Tibial nerve (tissue), 4 donors: ENCODE measurements around the gene DDX18. TPM values are rescaled to one million over a fixed set of nuclear protein-coding genes. Genes with fewer than 3 reads are reported as not detected.

Experiments used
- DNase-seq, 2 donors: peaks; one replicate each; pipeline ENCODE4 v3.0.0-alpha.2; 2019; ENCODE audit warnings: low spot score in 2 of 2
- H3K27ac ChIP-seq, 4 donors: fragments of 200-600 bp; sonication (generic) in 3 of 4; one replicate each; pipeline ENCODE4 v1.5.1; 2017 to 2019; ENCODE audit warnings: mild to moderate bottlenecking in 1 of 4
- H3K27me3 ChIP-seq, 2 donors: fragments of 200-600 bp; sonication (generic) in 1 of 2; one replicate each; pipeline versions ENCODE4 v1.5.1 to v1.6.0; 2017 to 2019
- H3K36me3 ChIP-seq, 3 donors: fragments of 200-600 bp; sonication (generic); one replicate each; pipeline ENCODE4 v1.5.1; 2018 to 2019
- H3K4me1 ChIP-seq, 4 donors: fragments of 200-600 bp; sonication (generic) in 3 of 4; one replicate each; pipeline ENCODE4 v1.5.1; 2017 to 2019
- H3K4me3 ChIP-seq, 4 donors: fragments of 200-600 bp; sonication (generic) in 3 of 4; one replicate each; pipeline ENCODE4 v1.5.1; 2017 to 2019; ENCODE audit warnings: mild to moderate bottlenecking in 1 of 4, moderate library complexity in 1 of 4
- H3K9me3 ChIP-seq, 4 donors: fragments of 200-600 bp; sonication (generic) in 3 of 4; one replicate each; pipeline ENCODE4 v1.5.1; 2017 to 2019
- CTCF ChIP-seq, 5 experiments: fragments of 200-600 bp in 3 of 5; fragments of 450-650 bp in 2 of 5; sonication (generic) in 3 of 5; IDR thresholded peaks; one replicate each; pipeline ENCODE4 v1.5.1; 2016 to 2019; ENCODE audit warnings: antibody characterized with exemption in 5 of 5, mild to moderate bottlenecking in 3 of 5, moderate library complexity in 2 of 5
- EP300 ChIP-seq, 2 donors: sonication (generic); formaldehyde crosslinking; IDR thresholded peaks; one replicate each; pipeline ENCODE4 v1.6.1; 2017; ENCODE audit warnings: antibody characterized with exemption in 2 of 2, mild to moderate bottlenecking in 1 of 2
- POLR2A ChIP-seq, 2 donors: fragments of 450-650 bp; IDR thresholded peaks; one replicate each; pipeline ENCODE4 v1.6.1; 2017; ENCODE audit warnings: antibody characterized with exemption in 2 of 2, mild to moderate bottlenecking in 2 of 2, moderate library complexity in 2 of 2
- WGBS, 2 donors: methylation state at CpG; one replicate each; pipeline ENCODE4 v1.1.5; 2018; 5-methylcytosine and 5-hydroxymethylcytosine counted together
- total RNA-seq, 4 donors: library from RNA; depleted of rRNA; stranded (reverse); fragments of >200 nt; gene quantifications; one replicate each; pipeline ENCODE4 v1.1.0, GENCODE V29; 2016

The DDX18 gene
- total RNA-seq, 4 donors from 2014 or later = 37.8 to 48.0 (median 43.2) TPM

GRCh38 chr2:117850015-117850414 is 35.5 kb downstream of the DDX18 start:
- TF ChIP-seq POLR2A (IDR thresholded peaks at IDR 0.05) = no peak
- TF ChIP-seq EP300 (IDR thresholded peaks at IDR 0.05) = no peak
- TF ChIP-seq CTCF (IDR thresholded peaks at IDR 0.05) = no peak
- H3K4me1 ChIP-seq = no peaks in the 10 kb centered on the region
- no peak for DNase-seq
- no peaks in the 10 kb centered on the region for H3K36me3 ChIP-seq
- 6 to 8% methylated on average over 7 of the region's 7 CpGs for WGBS, 2 donors
- no peaks in the 10 kb centered on the region for H3K9me3 ChIP-seq
- no peak overlapping the region for H3K4me3 ChIP-seq
- H3K27ac ChIP-seq = no peak overlapping the region
- H3K27me3 ChIP-seq = peaks cover 0 to 39% of the 10 kb centered on the region in 2 donors

GRCh38 chr2:117850461-117850860 is 36.0 kb downstream of the DDX18 start:
- no peaks in the 10 kb centered on the region for H3K36me3 ChIP-seq
- H3K4me3 ChIP-seq = no peak overlapping the region
- TF ChIP-seq CTCF (IDR thresholded peaks at IDR 0.05) (no peak), EP300 (IDR thresholded peaks at IDR 0.05) (no peak), POLR2A (IDR thresholded peaks at IDR 0.05) (no peak)
- no peaks in the 10 kb centered on the region for H3K9me3 ChIP-seq
- WGBS, 2 donors = 12 to 15% methylated on average over 4 of the region's 4 CpGs
- no peak overlapping the region for H3K27ac ChIP-seq
- peaks cover 0 to 39% of the 10 kb centered on the region in 2 donors for H3K27me3 ChIP-seq
- no peak for DNase-seq
- no peaks in the 10 kb centered on the region for H3K4me1 ChIP-seq

GRCh38 chr2:117851969-117852368 is 37.5 kb downstream of the DDX18 start:
- Histone ChIP-seq H3K27me3 (peaks cover 0 to 39% of the 10 kb centered on the region in 2 donors), H3K9me3 (no peaks in the 10 kb centered on the region), H3K4me1 (no peaks in the 10 kb centered on the region), H3K36me3 (no peaks in the 10 kb centered on the region), H3K27ac (no peak overlapping the region), H3K4me3 (no peak overlapping the region)
- TF ChIP-seq EP300 (IDR thresholded peaks at IDR 0.05) = no peak
- no peak for TF ChIP-seq POLR2A (IDR thresholded peaks at IDR 0.05)
- WGBS, 2 donors = 53 to 57% methylated on average over 3 of the region's 3 CpGs
- no peak for DNase-seq

- H3K9me3 ChIP-seq = no peaks in the 10 kb centered on the region
- TF ChIP-seq EP300 (IDR thresholded peaks at IDR 0.05) = no peak
- no peak for TF ChIP-seq CTCF (IDR thresholded peaks at IDR 0.05)
- TF ChIP-seq POLR2A (IDR thresholded peaks at IDR 0.05) = no peak
- H3K27me3 ChIP-seq = peaks cover 0 to 33% of the 10 kb centered on the region in 2 donors
- DNase-seq = no peak
- no peak overlapping the region for H3K27ac ChIP-seq
- H3K4me3 ChIP-seq = no peak overlapping the region
- no peaks in the 10 kb centered on the region for H3K36me3 ChIP-seq
- 76 to 88% methylated on average over 2 of the region's 2 CpGs for WGBS, 2 donors
- no peaks in the 10 kb centered on the region for H3K4me1 ChIP-seq
These were observed 38.8 kb downstream of the DDX18 start for GRCh38 chr2:117853316-117853715.

GRCh38 chr2:117853873-117854272 is 39.4 kb downstream of the DDX18 start:
- no peak for DNase-seq
- H3K27ac ChIP-seq = no peak overlapping the region
- TF ChIP-seq CTCF (IDR thresholded peaks at IDR 0.05) (no peak), EP300 (IDR thresholded peaks at IDR 0.05) (no peak), POLR2A (IDR thresholded peaks at IDR 0.05) (no peak)
- no peaks in the 10 kb centered on the region for H3K4me1 ChIP-seq
- WGBS, 2 donors = 85 to 86% methylated on average over 8 of the region's 8 CpGs
- H3K27me3 ChIP-seq = peaks cover 0 to 33% of the 10 kb centered on the region in 2 donors
- peaks cover 0 to 3% (median 0%) of the 10 kb centered on the region in 4 donors for H3K9me3 ChIP-seq
- H3K36me3 ChIP-seq = no peaks in the 10 kb centered on the region
- no peak overlapping the region for H3K4me3 ChIP-seq

- no peak for TF ChIP-seq POLR2A (IDR thresholded peaks at IDR 0.05)
These were observed 40.1 kb downstream of the DDX18 start for GRCh38 chr2:117854610-117855009.

More at GRCh38 chr2:117854610-117855009, 40.1 kb downstream of the DDX18 start:
- H3K36me3 ChIP-seq = no peaks in the 10 kb centered on the region
- H3K4me1 ChIP-seq = no peaks in the 10 kb centered on the region
- peaks cover 0 to 10% (median 0%) of the 10 kb centered on the region in 4 donors for H3K9me3 ChIP-seq
- no peak overlapping the region for H3K27ac ChIP-seq
- WGBS, 2 donors = 86 to 88% methylated on average over 6 of the region's 6 CpGs
- no peak overlapping the region for H3K4me3 ChIP-seq
- H3K27me3 ChIP-seq = peaks cover 0 to 33% of the 10 kb centered on the region in 2 donors
- DNase-seq = no peak
